HG03159 (cell line): ENCODE measurements around the gene SH3BGRL3.
"Not testable (repeated sequence)": the region's sequence is repeated elsewhere in the genome, so short reads cannot be mapped to it uniquely, and the experiment has no call there.

Source experiments
- ATAC-seq: cut with Tn5 transposase; IDR thresholded peaks from one replicate; pipeline ENCODE4 v1.9.1; 2021; ENCODE audit warnings: mild to moderate bottlenecking, moderate library complexity; ENCODE audit not compliant: unreplicated experiment

SH3BGRL3 gene

DNA sequence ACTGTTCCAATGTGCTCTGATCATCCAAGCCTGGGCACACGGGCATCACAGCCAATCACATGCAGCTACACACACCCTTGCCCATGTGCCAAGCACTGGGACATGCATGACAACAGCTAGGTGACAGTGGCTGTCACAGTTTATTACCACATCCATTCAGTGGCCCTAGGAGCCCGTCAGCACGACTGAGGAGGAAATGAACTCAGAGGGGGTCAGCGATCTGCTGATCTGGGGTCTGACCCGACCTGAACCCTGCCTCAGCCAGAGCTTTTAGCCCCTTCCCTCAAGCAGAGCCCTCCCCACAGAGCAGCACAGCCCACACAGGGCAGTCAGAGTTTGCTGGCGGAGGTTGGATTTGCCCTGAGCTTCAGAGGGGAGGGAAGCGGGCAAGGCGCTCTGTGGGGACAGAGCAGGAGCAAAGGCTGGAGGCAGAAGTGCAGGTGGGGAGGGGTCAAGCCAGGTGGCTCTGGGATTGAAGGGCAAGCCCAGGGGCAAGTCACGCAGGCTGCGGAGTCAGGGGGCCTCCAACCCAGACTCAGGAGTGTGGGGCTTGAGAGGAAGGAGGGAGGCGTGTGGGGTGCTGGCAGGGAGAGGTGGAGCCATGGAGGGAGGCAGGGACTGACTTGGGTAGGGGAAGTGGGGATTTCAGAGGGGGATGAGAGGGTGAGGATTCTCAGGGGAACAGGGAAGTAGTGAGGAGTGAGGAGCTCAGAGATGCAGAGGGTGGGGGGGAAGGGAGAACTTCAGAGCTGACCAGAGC lies 10.4 kb downstream of the SH3BGRL3 start:
- no peak for ATAC-seq

- ATAC-seq: no peak
These were observed 11.0 kb downstream of the SH3BGRL3 start for GRCh38 chr1:26290882-26291261.

GRCh38 chr1:26291433-26291832 lies 11.5 kb downstream of the SH3BGRL3 start:
- no peak for ATAC-seq

DNA sequence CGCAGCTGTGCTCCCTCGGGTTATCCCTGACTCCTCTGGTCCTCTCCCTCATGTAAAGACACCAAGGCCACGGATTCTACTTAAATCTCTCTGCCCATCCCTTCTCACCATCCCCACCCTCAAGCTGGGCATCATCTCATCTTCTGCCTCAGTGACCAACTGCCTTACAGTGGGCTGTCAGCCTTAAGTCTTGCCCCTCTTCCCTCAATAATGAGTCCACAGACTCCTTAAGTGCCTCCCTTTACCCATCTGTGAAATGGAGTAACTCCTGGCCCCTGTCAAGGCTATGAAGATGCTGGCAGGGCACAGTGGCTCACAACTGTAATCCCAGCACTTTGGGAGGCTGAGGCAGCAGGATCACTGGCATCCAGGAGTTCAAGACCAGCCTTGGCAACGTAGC lies 12.1 kb downstream of the SH3BGRL3 start:
- no peak for ATAC-seq

GRCh38 chr1:26292735-26293134 lies 12.8 kb downstream of the SH3BGRL3 start:
- ATAC-seq: not testable (repeated sequence)

DNA sequence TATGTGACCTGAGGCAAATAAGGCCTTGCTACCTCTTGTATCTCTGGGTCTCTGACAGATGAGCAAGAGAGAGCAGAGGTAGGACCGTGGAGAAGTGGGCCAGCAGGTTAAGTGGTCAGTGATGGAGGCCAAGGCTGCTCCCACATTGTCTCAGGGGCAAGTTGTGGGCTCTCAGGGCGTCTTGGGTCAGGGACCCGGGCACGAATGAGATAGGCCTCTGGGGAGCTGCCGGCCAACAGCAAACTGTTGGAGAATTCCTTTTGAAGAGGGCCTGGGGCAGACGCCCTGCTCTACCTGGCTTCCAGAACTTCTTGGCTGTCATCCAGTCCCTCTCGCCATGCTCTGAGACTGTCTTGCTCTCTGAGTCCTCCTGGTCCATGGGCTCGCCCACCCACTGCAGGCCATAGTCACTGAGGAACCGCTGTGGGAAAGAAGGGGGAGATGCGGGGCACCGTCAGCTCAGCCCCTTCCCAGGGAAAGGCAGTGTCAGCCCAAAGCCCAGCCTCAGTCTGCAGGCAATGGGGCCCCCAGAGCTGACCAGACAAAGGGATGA lies 14.1 kb downstream of the SH3BGRL3 start:
- ATAC-seq: no peak

- no peak for ATAC-seq
These were observed 15.6 kb downstream of the SH3BGRL3 start for GRCh38 chr1:26295194-26296138.

- no peak for ATAC-seq
These were observed 16.6 kb downstream of the SH3BGRL3 start for GRCh38 chr1:26296340-26297056.

- ATAC-seq: no peak
These were observed 17.3 kb downstream of the SH3BGRL3 start for GRCh38 chr1:26297057-26297790.

- no peak for ATAC-seq
These were observed 17.9 kb downstream of the SH3BGRL3 start for GRCh38 chr1:26297791-26298124.

- no peak for ATAC-seq
These were observed 20.8 kb downstream of the SH3BGRL3 start for GRCh38 chr1:26300578-26301275.

DNA sequence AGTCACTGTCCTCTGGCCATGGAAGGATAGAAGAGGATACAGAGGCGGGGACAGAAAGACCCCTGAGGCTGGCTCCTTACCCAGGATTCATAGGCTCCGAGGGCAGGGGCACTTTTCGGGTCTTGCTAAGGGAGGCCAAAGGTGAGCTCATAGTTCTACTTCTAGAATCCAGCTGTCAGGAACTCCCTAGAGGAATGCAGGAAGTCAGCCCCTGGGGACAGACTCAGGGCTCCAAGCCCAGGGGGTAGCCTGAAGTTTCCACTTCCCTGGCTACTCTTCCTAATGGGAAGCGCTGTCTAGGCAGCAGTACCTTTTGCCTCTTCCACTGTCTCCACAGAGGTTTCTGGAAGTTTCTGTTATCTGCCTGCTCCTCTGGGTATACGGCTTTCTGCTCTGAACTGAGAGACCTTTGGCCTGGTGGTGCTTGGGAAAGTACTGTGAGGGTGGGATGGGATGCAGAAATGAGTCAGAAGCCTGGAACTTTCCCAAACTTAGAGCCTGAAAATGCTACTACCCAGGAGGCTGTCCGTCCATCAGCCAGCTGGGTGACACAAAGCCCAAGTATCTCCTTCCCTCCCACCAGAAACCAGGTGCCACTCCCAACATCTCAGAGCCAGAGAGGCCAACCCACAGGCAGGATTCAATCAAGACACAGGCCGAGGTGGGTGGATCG lies 23.0 kb downstream of the SH3BGRL3 start:
- no peak for ATAC-seq

- no peak for ATAC-seq
These were observed 25.9 kb downstream of the SH3BGRL3 start for GRCh38 chr1:26305667-26306289.

- ATAC-seq: peak; percentile 96
These were observed 26.7 kb downstream of the SH3BGRL3 start, which contains the start of gene UBXN11 for GRCh38 chr1:26306290-26307229. Gene UBXN11, minus strand, starts transcription at chr1:26306636. Its CDS starts 3,753 bp downstream, at chr1:26302883.

GRCh38 chr1:26307363-26307781 lies 27.5 kb downstream of the SH3BGRL3 start:
- peak; percentile 12 for ATAC-seq

GRCh38 chr1:26307966-26308899 lies 28.3 kb downstream of the SH3BGRL3 start:
- not testable (repeated sequence) for ATAC-seq
